ENCODE measurements around the gene ATRIP.
A peak's percentile ranks its signal among the peaks of the same experiment; 100 is the strongest.
"Not testable (repeated sequence)": the region's sequence is repeated elsewhere in the genome, so short reads cannot be mapped to it uniquely, and the experiment has no call there.

Gene ATRIP

DNA sequence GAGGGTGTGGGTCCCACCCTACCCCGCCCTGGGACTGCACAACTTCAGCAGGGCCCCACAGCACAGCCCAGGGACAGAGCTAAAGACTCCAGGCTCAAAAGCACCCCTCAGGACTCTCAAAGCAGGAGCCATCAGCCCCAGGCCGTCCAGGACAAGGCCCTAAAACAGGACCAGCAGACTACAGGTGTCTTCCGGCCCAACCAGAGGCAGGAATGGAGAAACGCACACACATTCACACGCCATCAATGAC is 26.1 kb downstream of the ATRIP start:
- H3K4me3 ChIP-seq (ENCODE audit: low read length) = peak overlapping the region; percentile 76
- DNase-seq (ENCODE audit: low read depth) = no peak
- TF ChIP-seq, protein P1, sequence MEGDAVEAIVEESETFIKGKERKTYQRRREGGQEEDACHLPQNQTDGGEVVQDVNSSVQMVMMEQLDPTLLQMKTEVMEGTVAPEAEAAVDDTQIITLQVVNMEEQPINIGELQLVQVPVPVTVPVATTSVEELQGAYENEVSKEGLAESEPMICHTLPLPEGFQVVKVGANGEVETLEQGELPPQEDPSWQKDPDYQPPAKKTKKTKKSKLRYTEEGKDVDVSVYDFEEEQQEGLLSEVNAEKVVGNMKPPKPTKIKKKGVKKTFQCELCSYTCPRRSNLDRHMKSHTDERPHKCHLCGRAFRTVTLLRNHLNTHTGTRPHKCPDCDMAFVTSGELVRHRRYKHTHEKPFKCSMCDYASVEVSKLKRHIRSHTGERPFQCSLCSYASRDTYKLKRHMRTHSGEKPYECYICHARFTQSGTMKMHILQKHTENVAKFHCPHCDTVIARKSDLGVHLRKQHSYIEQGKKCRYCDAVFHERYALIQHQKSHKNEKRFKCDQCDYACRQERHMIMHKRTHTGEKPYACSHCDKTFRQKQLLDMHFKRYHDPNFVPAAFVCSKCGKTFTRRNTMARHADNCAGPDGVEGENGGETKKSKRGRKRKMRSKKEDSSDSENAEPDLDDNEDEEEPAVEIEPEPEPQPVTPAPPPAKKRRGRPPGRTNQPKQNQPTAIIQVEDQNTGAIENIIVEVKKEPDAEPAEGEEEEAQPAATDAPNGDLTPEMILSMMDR (conservative IDR thresholded peaks at IDR 0.05; ENCODE audit: low read length) = no peak

DNA sequence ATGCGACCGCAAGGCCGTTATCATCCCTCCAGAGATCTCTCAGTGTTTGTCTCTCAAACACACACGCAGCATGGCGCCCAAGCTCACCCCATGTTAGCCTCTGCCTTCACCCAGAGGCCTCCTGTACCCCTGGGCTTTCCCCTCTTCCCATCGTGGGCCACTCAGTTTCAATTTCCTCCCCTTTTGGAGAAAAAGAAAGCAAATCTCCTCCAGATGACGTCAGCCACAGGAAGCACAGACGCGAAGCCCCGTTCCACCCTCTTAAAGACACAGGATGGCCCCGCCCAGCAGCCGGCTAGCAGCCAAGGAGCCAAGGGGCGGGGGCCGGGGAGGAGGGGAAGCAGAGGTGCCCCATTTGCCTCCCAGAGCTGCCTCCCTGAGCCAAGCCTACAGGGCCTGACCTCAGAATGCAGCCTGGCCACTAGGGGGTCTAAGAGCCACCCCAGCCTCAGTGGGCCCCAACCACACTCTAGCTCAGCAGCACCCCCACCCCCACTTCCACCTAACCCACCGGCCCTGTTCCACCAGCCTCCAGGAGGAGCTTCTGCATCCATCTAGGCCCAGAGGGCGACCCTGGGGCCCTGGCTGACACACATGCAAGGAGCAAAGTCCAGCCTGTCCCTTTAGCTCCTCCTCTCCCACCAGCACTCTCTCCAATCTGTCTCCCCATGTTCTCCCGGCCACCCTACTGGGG is 26.5 kb downstream of the ATRIP start:
- H3K4me3 ChIP-seq (ENCODE audit: low read length) = peak overlapping the region; percentile 76
- TF ChIP-seq, protein P1 (conservative IDR thresholded peaks at IDR 0.05; ENCODE audit: low read length) = peak; percentile 55
- DNase-seq (ENCODE audit: low read depth) = peak; percentile 87

DNA sequence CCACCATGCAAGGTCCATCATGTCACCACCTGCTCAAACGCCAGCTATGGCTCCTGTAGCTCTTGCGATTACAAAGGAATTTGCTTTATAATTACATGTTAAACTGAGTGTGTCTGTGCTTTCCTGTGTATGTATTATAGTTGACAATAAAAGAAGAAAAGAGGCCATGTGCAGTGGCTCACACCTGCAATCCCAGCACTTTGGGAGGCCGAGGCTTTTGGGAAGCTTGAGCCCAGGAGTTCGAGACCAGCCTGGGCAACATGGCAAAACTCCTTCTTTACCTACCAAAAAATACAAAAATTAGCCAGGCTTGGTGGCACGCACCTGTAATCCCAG is 27.0 kb downstream of the ATRIP start:
- no peak overlapping the region for H3K4me3 ChIP-seq (ENCODE audit: low read length)
- TF ChIP-seq, protein P1 (conservative IDR thresholded peaks at IDR 0.05; ENCODE audit: low read length) = no peak
- no peak for DNase-seq (ENCODE audit: low read depth)

DNA sequence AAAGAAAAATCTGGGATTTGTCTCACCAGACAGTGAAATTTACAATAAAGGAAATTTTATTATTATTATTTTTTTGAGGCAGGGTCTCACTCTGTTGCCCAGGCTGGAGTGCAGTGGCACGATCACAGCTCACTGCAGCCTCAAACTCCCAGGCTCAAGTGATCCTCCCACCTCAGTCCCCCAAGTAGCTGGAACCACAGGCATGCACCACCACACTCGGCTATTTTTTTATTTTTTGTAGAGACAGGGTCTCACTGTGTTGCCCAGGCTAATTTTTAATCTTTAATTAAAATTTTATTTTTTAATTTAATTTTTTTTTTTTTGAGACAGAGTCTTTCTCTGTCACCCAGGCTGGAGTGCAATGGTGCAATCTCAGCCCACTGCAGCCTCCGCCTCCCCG is 27.5 kb downstream of the ATRIP start:
- not testable (repeated sequence) for DNase-seq (ENCODE audit: low read depth); H3K4me3 ChIP-seq (ENCODE audit: low read length)

DNA sequence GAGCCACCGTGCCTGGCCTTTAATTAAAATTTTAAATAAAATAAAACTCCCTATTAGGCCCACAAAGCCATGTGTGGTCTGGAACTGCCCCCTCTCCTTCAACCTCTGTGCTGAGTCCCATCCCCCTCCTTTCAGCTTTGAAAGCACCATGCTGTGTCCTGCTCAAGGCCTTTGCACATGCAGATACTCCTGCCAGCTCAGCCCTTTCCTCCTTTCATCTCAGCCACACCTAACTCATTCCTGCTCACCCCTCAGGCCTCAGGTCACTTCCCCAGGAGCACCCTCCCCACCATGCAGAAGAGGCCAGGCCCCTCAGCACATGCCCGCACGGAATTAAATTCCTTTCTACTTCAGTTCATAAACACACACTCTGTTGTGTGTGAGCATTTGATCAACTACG is 28.1 kb downstream of the ATRIP start:
- H3K4me3 ChIP-seq (ENCODE audit: low read length) = no peak overlapping the region
- DNase-seq (ENCODE audit: low read depth) = no peak
- TF ChIP-seq, protein P1 (conservative IDR thresholded peaks at IDR 0.05; ENCODE audit: low read length) = no peak

DNA sequence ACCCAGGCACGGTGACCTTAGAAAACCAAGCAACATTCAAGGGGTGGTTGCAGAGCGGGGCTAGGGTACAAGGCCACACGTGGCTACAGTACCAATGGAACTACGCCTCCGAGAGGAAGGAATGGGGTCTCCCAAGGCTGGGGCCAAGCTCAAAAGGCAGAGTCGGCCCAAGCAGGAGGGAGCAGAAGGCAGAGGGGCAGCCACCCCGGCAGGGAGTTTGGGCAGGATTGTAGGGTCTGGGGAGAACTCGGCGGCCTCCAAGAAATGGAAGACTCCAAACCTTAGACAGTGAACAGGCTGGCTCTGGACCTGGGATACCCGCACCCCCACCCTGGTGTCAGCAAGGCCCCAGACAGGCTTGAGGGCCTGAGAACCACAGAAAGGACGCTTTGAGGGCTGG is 28.7 kb downstream of the ATRIP start:
- TF ChIP-seq, protein P1 (conservative IDR thresholded peaks at IDR 0.05; ENCODE audit: low read length) = no peak
- no peak overlapping the region for H3K4me3 ChIP-seq (ENCODE audit: low read length)
- DNase-seq (ENCODE audit: low read depth) = no peak

DNA sequence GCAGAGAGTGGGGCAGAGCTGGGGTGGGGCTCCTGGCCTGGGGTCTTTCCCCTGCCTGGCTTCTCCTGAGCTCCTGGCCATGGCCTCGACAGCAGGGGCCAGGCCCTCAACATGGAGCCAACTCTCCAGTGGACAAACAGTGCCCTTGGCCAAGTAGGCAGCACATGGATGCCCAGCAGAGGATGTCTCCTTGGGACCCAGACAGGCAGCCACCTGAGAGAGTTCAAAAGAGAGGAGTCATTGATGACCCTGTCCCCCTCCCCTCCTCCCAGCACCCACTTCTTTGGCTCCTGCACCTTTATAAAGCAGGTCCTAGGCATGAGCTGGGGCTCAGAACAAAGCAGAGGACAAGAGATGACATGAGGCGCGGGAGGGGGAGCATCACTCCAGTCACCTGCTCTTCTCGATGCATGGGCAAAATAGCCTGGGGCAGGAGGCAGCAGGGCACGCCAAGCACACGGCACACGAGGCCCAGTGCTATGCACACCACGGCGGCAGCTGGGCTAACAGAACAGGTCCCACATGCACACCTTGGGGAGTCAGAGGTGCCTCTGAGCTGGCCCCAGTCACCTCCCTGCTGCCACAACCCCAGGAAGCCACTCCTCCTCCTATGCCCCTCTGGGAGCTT is 30.0 kb downstream of the ATRIP start:
- H3K4me3 ChIP-seq (ENCODE audit: low read length) = no peak overlapping the region
- TF ChIP-seq, protein P1 (conservative IDR thresholded peaks at IDR 0.05; ENCODE audit: low read length) = no peak
- DNase-seq (ENCODE audit: low read depth) = no peak

Data from AG10803 (cell line).